ENCODE results near the gene SUPT3H. TPM values are rescaled to one million over a fixed set of nuclear protein-coding genes. Genes with fewer than 3 reads are reported as not detected.

Gene SUPT3H
- total and polyA plus RNA-seq, 2 donors, result 9.4 to 12.5 TPM

- DNase-seq (ENCODE audit: extremely low spot score), result no peak
- 85% methylated on average over 6 of the region's 6 CpGs for WGBS
- no peaks in the 10 kb centered on the region for H3K36me3 ChIP-seq (ENCODE audit: insufficient read depth)
- H3K4me3 ChIP-seq (ENCODE audit: low read depth, low read length), result no peak overlapping the region
- H3K4me1 ChIP-seq (ENCODE audit: insufficient read depth), result no peaks in the 10 kb centered on the region
- H3K27ac ChIP-seq (ENCODE audit: low read depth), result no peak overlapping the region
Observed at GRCh38 chr6:44942201-44942600, 435.5 kb downstream of the SUPT3H start.

DNA sequence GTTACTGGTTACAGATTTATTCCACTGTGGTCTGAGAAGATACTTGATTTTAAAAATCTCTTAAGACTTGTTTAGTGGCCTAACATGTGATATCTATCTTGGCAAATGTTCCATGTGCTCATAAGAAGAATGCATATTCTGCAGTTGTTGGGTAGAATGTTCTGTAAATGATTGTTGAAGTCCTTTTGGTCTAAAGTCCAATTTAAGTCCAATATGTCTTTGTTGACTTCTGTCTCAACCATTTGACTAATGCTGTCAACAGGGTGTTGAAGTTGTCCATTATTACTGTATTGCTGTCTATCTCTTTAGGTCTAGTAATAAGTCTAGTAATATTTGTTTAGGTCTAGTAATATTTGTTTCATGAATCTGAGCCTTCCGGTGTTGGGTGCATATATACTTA lies 437.4 kb downstream of the SUPT3H start:
- Histone ChIP-seq H3K27ac (ENCODE audit: low read depth) (no peak overlapping the region), H3K4me1 (ENCODE audit: insufficient read depth) (no peaks in the 10 kb centered on the region), H3K36me3 (ENCODE audit: insufficient read depth) (no peaks in the 10 kb centered on the region), H3K4me3 (ENCODE audit: low read depth, low read length) (no peak overlapping the region)
- no peak for DNase-seq (ENCODE audit: extremely low spot score)
- 99% methylated on average over 1 of the region's 1 CpG for WGBS

GRCh38 chr6:44935693-44936300 lies 441.9 kb downstream of the SUPT3H start:
- Histone ChIP-seq H3K4me1 (ENCODE audit: insufficient read depth) (no peaks in the 10 kb centered on the region), H3K36me3 (ENCODE audit: insufficient read depth) (no peaks in the 10 kb centered on the region), H3K4me3 (ENCODE audit: low read depth, low read length) (no peak overlapping the region), H3K27ac (ENCODE audit: low read depth) (no peak overlapping the region)
- WGBS, result 48% methylated on average over 2 of the region's 2 CpGs
- DNase-seq (ENCODE audit: extremely low spot score), result no peak

- H3K4me1 ChIP-seq (ENCODE audit: insufficient read depth), result no peaks in the 10 kb centered on the region
- 70% methylated on average over 4 of the region's 4 CpGs for WGBS
Observed at GRCh38 chr6:44933108-44933507, 444.6 kb downstream of the SUPT3H start.

GRCh38 chr6:44932651-44933091 lies 445.1 kb downstream of the SUPT3H start:
- Histone ChIP-seq H3K4me1 (ENCODE audit: insufficient read depth) (no peaks in the 10 kb centered on the region), H3K27ac (ENCODE audit: low read depth) (no peak overlapping the region), H3K4me3 (ENCODE audit: low read depth, low read length) (no peak overlapping the region), H3K36me3 (ENCODE audit: insufficient read depth) (no peaks in the 10 kb centered on the region)
- DNase-seq (ENCODE audit: extremely low spot score), result no peak
- WGBS, result 82% methylated on average over 7 of the region's 7 CpGs

More at GRCh38 chr6:44933108-44933507, 444.6 kb downstream of the SUPT3H start:
- no peak overlapping the region for H3K27ac ChIP-seq (ENCODE audit: low read depth)
- no peak for DNase-seq (ENCODE audit: extremely low spot score)
- no peaks in the 10 kb centered on the region for H3K36me3 ChIP-seq (ENCODE audit: insufficient read depth)
- H3K4me3 ChIP-seq (ENCODE audit: low read depth, low read length), result no peak overlapping the region

- DNase-seq (ENCODE audit: extremely low spot score), result no peak
- H3K4me3 ChIP-seq (ENCODE audit: low read depth, low read length), result no peak overlapping the region
- H3K36me3 ChIP-seq (ENCODE audit: insufficient read depth), result no peaks in the 10 kb centered on the region
- no peaks in the 10 kb centered on the region for H3K4me1 ChIP-seq (ENCODE audit: insufficient read depth)
- no peak overlapping the region for H3K27ac ChIP-seq (ENCODE audit: low read depth)
Observed at GRCh38 chr6:44931385-44931784, 446.3 kb downstream of the SUPT3H start.

DNA sequence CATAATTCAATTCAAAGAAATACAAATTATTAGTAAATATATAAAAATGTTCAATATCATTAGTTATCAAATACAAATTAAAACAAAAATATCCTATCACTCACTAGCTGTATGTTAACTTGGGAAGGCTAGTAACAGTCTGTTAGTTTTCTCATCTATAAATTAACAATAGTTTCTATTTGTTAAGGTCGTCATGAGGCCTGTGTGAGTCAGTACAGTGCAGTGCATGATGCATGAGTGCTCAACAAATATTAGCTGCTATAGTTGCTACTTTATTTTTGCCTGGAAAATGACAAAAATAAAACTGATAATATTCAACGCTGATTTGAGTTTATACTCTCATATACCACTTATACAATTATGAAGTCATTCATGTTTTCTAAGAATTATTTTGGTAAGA lies 451.2 kb downstream of the SUPT3H start:
- no peak overlapping the region for H3K27ac ChIP-seq (ENCODE audit: low read depth)
- no peak for DNase-seq (ENCODE audit: extremely low spot score)

DNA sequence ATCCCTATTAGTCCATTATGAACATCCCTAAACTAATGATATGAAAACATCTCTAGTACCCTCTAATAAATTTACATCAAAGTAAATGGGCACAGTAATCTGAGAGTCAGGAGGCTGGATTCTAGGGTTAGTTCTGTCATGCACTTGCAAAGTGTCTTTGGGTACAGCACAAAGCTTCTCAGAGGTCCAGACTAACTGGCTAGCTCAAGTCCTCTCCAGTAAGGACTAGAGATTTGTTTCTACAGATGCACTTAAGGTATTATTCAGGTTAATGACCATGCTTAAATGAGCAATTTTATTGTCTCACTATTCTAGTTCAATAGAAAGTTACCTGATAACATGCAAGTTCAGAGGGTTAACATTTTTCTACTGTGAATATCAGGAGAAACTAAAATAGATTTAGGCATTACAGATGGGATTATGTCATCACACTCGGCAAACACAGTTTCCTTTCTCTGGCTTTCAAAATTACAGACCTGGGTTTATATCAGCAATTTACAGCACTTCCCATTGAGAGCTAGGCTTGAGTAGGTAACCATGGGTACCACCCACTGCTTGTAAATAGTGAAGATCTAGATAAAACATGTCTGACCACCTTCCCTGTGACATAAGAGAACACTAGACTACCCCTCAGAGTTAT lies 452.5 kb downstream of the SUPT3H start:
- DNase-seq (ENCODE audit: extremely low spot score), result peak; percentile 39
- Histone ChIP-seq H3K4me1 (ENCODE audit: insufficient read depth) (no peaks in the 10 kb centered on the region), H3K36me3 (ENCODE audit: insufficient read depth) (no peaks in the 10 kb centered on the region), H3K4me3 (ENCODE audit: low read depth, low read length) (no peak overlapping the region), H3K27ac (ENCODE audit: low read depth) (no peak overlapping the region)
- 19% methylated on average over 1 of the region's 1 CpG for WGBS

More for the DNA sequence above, 451.2 kb downstream of the SUPT3H start:
- Histone ChIP-seq H3K36me3 (ENCODE audit: insufficient read depth) (no peaks in the 10 kb centered on the region), H3K4me1 (ENCODE audit: insufficient read depth) (no peaks in the 10 kb centered on the region), H3K4me3 (ENCODE audit: low read depth, low read length) (no peak overlapping the region)
- 71% methylated on average over 2 of the region's 2 CpGs for WGBS

DNA sequence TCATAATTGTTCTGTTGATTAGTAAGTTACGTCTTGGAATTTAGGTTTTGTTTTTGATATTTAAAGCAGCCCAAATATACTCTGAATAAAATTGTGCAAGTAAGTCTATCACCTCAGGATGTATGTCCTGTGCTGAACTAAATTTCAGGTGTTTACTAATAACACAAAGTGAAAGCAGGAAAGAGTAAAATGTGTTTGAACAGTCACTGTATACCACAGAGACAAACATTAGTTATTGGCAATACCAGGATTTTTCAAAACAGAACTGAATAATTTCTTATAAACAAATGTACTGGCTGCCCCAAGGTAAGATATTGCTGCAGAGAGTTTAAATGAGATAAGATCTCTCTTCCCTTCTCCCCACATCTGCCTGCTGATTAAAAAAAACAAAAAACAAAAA lies 454.3 kb downstream of the SUPT3H start:
- no peak overlapping the region for H3K4me3 ChIP-seq (ENCODE audit: low read depth, low read length)
- H3K36me3 ChIP-seq (ENCODE audit: insufficient read depth), result no peaks in the 10 kb centered on the region
- DNase-seq (ENCODE audit: extremely low spot score), result no peak
- H3K27ac ChIP-seq (ENCODE audit: low read depth), result no peak overlapping the region
- WGBS, result 92% methylated on average over 1 of the region's 1 CpG
- no peaks in the 10 kb centered on the region for H3K4me1 ChIP-seq (ENCODE audit: insufficient read depth)

DNA sequence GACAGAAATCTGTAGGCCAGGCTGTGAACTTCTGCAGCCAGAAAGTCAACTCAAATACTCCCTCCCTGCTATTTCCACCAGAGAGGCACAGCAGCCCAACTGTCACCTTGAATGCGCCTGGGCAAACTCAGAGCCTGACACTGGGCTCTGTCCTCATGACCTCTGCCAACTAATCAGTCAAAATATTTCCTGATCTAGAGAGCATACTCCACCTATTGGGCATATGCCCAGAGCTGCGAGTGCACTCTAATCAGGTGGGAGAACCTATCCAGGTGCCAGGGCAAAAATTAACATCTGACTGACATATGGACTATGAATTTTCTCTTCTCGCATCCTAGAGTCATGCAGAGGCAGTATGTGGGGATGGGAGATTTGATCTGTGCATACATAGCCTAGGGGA lies 455.9 kb downstream of the SUPT3H start:
- Histone ChIP-seq H3K4me1 (ENCODE audit: insufficient read depth) (no peaks in the 10 kb centered on the region), H3K36me3 (ENCODE audit: insufficient read depth) (no peaks in the 10 kb centered on the region), H3K27ac (ENCODE audit: low read depth) (no peak overlapping the region), H3K4me3 (ENCODE audit: low read depth, low read length) (no peak overlapping the region)
- no peak for DNase-seq (ENCODE audit: extremely low spot score)
- 91% methylated on average over 3 of the region's 3 CpGs for WGBS

DNA sequence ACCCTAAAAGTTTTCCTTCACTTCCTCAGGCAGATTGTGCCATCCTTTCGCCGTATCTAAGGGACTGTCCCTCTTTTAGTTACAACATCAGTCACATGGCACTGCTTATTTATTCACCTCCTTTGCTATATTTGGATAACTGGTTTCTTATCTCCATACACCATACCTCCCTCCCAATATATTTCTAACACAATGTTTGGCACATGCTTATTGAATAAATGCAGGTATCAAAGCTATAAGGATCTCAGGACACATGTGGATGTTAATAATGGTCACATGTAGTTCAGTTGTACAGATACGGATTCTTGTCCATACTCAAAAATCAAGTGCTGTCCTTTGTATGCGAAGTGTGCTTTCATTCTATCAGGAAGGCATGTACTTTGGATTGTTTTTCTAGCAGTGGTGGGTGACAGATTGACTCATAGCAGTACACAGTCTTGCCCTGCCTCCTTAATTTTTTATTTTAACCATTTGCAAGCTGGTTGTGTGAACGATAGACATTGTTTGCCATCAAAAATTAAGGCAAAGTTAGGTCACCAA lies 456.7 kb downstream of the SUPT3H start:
- DNase-seq (ENCODE audit: extremely low spot score), result no peak
- Histone ChIP-seq H3K4me3 (ENCODE audit: low read depth, low read length) (no peak overlapping the region), H3K36me3 (ENCODE audit: insufficient read depth) (no peaks in the 10 kb centered on the region), H3K4me1 (ENCODE audit: insufficient read depth) (no peaks in the 10 kb centered on the region), H3K27ac (ENCODE audit: low read depth) (no peak overlapping the region)
- 73% methylated on average over 5 of the region's 5 CpGs for WGBS

DNA sequence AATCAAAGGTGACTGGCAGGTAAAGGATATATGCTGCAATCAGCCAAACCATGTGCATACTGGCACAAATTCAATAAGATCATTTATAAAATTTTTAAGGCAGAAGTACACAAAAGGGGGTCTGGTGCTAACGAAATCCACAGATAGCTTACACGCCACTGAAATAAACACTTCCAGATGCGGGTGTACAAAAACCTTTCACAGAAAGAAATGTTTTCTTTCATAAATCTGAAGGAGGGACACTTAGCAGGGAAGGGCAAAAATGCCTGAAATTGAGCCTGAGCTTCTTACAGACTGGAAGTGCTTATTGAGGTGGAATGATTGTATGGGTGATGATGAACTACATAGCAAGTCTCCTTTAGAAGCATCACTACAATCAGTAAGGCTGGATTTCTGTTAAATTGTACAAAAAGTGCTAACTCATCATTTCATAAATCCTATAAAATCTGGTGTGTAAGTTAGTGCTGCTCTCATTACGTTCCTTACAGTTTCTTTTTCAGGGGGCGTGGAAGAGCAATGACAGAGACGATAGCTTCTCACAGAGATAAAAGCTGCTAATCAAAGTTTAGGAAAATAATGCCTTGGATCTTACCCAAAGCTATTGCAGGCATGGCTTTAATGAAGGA lies 458.9 kb downstream of the SUPT3H start:
- no peak for DNase-seq (ENCODE audit: extremely low spot score)
- Histone ChIP-seq H3K36me3 (ENCODE audit: insufficient read depth) (no peaks in the 10 kb centered on the region), H3K4me1 (ENCODE audit: insufficient read depth) (no peaks in the 10 kb centered on the region), H3K4me3 (ENCODE audit: low read depth, low read length) (no peak overlapping the region), H3K27ac (ENCODE audit: low read depth) (no peak overlapping the region)
- 72% methylated on average over 6 of the region's 6 CpGs for WGBS

GRCh38 chr6:44917430-44917829 lies 460.3 kb downstream of the SUPT3H start:
- WGBS, result 72% methylated on average over 2 of the region's 2 CpGs
- no peak for DNase-seq (ENCODE audit: extremely low spot score)
- H3K4me3 ChIP-seq (ENCODE audit: low read depth, low read length), result no peak overlapping the region
- H3K36me3 ChIP-seq (ENCODE audit: insufficient read depth), result no peaks in the 10 kb centered on the region
- H3K4me1 ChIP-seq (ENCODE audit: insufficient read depth), result no peaks in the 10 kb centered on the region
- no peak overlapping the region for H3K27ac ChIP-seq (ENCODE audit: low read depth)

DNA sequence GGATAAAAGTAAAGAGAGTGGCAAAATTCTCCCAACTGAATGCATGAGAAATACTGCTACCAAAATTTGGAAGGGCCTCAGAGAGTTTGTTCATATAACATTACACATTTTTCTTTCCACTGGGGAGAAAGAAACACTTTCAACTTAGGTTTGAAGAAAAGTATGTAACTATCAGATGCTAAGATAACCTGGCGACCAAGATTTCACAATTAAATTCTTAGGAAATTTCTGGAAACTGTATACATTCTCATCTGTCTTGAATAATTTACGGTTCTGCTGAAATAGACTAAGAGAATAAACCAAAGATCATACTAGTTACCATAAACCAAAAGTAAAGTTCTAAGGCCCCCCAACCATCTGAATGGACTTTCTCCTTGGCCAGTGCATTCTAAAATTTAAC lies 462.6 kb downstream of the SUPT3H start:
- WGBS, result 93% methylated on average over 2 of the region's 2 CpGs
- no peaks in the 10 kb centered on the region for H3K4me1 ChIP-seq (ENCODE audit: insufficient read depth)
- DNase-seq (ENCODE audit: extremely low spot score), result no peak
- H3K4me3 ChIP-seq (ENCODE audit: low read depth, low read length), result no peak overlapping the region
- no peaks in the 10 kb centered on the region for H3K36me3 ChIP-seq (ENCODE audit: insufficient read depth)
- no peak overlapping the region for H3K27ac ChIP-seq (ENCODE audit: low read depth)
